ENCODE measurements around the gene C17orf78. TPM values are rescaled to one million over a fixed set of nuclear protein-coding genes. Genes with fewer than 3 reads are reported as not detected.

The C17orf78 gene
- total and polyA plus RNA-seq, 2 of the 13 experiments (the other 11 are each of a cell fraction or from before 2014, with no cell fraction given): not detected

DNA sequence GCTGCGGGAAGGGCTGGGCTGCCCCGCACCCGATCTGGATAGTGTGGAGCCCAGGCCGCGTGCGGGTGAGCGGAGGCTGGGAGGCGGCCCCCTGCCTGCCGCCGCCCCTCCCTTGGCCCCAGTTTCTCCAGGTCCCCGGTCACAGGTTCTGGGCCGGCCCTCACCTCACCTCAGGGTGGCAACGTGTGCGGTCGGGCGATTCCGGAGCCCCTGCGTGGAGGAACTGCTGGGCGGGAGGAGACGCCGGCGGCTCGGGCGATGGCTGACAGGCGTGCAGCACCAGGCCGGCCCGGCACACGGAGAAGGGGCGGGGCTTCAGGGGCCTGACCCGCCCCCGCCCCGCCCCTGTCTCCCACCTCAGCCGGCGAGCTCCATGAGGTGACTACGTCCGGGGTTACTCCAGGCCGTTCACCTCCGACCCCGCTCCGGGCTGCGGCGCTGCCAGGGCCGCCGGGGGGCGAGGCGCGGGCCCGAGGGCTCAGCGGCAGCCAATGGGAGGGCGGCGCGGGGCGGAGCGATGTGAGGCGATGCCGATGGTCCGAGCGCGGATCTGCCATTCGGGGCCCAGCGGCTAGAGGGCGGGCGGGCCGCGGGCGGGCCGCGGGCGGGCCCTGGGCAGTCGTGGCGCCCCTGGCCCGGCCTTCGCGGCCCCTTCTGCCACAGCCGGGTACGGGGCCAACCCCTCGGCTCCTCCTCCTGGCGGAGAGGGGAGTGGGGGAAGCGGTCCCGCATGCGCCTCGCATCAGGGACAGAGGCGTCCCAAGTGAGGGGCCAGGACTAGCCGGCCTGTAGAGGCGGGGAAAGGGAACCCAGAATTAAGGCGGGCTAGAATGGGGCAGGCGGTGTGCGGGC is 16.7 kb upstream of the C17orf78 start (continued):
- TF ChIP-seq KMT2A (CRISPR knock-in tag; IDR thresholded peaks at IDR 0.05) (peak; percentile 76; the same call in 1 of the 2 replicates), SALL2 (CRISPR knock-in tag; IDR thresholded peaks at IDR 0.05) (no peak), NCOA5 (CRISPR knock-in tag; IDR thresholded peaks at IDR 0.05) (no peak), CENPT (CRISPR knock-in tag; IDR thresholded peaks at IDR 0.05; ENCODE audit: low read depth) (0 out of 2 replicates have a peak, but pooled peaks have one; percentile 41), ZFX (CRISPR knock-in tag; IDR thresholded peaks at IDR 0.05; ENCODE audit: low read depth) (peak; percentile 84), ZNF660 (CRISPR knock-in tag; IDR thresholded peaks at IDR 0.05; ENCODE audit: borderline replicate concordance, low read depth) (peak; percentile 52; the same call in 1 of the 2 replicates), SMAD9 (CRISPR knock-in tag; IDR thresholded peaks at IDR 0.05) (no peak), FIP1L1 (IDR thresholded peaks at IDR 0.05; ENCODE audit: borderline replicate concordance, insufficient read depth, low read depth, low read length) (no peak), ZNF460 (CRISPR knock-in tag; IDR thresholded peaks at IDR 0.05; ENCODE audit: borderline replicate concordance) (no peak), ZNF136 (CRISPR knock-in tag; IDR thresholded peaks at IDR 0.05; ENCODE audit: low read depth) (no peak), ZNF768 (CRISPR knock-in tag; IDR thresholded peaks at IDR 0.05) (peak; percentile 69; the same call in 1 of the 2 replicates), ZNF552 (CRISPR knock-in tag; IDR thresholded peaks at IDR 0.05; ENCODE audit: borderline replicate concordance) (peak; percentile 79; the same call in 1 of the 2 replicates), PRMT3 (CRISPR knock-in tag; IDR thresholded peaks at IDR 0.05; ENCODE audit: borderline replicate concordance, low read depth) (no peak)
- TF ChIP-seq, protein P1, sequence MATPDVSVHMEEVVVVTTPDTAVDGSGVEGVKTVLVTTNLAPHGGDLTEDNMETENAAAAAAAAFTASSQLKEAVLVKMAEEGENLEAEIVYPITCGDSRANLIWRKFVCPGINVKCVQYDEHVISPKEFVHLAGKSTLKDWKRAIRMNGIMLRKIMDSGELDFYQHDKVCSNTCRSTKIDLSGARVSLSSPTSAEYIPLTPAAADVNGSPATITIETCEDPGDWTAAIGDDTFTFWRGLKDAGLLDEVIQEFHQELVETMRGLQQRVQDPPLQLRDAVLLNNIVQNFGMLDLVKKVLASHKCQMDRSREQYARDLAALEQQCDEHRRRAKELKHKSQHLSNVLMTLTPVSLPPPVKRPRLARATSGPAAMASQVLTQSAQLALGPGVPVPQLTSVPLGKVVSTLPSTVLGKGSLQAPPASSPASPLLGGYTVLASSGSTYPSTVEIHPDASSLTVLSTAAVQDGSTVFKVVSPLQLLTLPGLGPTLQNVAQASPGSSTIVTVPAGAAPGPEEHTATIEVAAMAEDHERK (CRISPR knock-in tag; IDR thresholded peaks at IDR 0.05; ENCODE audit: low read depth): no peak
- TF ChIP-seq, protein P2, sequence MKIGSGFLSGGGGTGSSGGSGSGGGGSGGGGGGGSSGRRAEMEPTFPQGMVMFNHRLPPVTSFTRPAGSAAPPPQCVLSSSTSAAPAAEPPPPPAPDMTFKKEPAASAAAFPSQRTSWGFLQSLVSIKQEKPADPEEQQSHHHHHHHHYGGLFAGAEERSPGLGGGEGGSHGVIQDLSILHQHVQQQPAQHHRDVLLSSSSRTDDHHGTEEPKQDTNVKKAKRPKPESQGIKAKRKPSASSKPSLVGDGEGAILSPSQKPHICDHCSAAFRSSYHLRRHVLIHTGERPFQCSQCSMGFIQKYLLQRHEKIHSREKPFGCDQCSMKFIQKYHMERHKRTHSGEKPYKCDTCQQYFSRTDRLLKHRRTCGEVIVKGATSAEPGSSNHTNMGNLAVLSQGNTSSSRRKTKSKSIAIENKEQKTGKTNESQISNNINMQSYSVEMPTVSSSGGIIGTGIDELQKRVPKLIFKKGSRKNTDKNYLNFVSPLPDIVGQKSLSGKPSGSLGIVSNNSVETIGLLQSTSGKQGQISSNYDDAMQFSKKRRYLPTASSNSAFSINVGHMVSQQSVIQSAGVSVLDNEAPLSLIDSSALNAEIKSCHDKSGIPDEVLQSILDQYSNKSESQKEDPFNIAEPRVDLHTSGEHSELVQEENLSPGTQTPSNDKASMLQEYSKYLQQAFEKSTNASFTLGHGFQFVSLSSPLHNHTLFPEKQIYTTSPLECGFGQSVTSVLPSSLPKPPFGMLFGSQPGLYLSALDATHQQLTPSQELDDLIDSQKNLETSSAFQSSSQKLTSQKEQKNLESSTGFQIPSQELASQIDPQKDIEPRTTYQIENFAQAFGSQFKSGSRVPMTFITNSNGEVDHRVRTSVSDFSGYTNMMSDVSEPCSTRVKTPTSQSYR (CRISPR knock-in tag; IDR thresholded peaks at IDR 0.05; ENCODE audit: borderline replicate concordance): peak; percentile 33; the same call in 1 of the 2 replicates
- TF ChIP-seq, protein P3, sequence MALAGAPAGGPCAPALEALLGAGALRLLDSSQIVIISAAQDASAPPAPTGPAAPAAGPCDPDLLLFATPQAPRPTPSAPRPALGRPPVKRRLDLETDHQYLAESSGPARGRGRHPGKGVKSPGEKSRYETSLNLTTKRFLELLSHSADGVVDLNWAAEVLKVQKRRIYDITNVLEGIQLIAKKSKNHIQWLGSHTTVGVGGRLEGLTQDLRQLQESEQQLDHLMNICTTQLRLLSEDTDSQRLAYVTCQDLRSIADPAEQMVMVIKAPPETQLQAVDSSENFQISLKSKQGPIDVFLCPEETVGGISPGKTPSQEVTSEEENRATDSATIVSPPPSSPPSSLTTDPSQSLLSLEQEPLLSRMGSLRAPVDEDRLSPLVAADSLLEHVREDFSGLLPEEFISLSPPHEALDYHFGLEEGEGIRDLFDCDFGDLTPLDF (CRISPR knock-in tag; IDR thresholded peaks at IDR 0.05): no peak
- TF ChIP-seq, protein P4, sequence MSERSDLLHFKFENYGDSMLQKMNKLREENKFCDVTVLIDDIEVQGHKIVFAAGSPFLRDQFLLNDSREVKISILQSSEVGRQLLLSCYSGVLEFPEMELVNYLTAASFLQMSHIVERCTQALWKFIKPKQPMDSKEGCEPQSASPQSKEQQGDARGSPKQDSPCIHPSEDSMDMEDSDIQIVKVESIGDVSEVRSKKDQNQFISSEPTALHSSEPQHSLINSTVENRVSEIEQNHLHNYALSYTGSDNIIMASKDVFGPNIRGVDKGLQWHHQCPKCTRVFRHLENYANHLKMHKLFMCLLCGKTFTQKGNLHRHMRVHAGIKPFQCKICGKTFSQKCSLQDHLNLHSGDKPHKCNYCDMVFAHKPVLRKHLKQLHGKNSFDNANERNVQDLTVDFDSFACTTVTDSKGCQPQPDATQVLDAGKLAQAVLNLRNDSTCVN (CRISPR knock-in tag; IDR thresholded peaks at IDR 0.05; ENCODE audit: borderline replicate concordance): peak; percentile 41; the same call in 1 of the 2 replicates
- TF ChIP-seq, protein P5, sequence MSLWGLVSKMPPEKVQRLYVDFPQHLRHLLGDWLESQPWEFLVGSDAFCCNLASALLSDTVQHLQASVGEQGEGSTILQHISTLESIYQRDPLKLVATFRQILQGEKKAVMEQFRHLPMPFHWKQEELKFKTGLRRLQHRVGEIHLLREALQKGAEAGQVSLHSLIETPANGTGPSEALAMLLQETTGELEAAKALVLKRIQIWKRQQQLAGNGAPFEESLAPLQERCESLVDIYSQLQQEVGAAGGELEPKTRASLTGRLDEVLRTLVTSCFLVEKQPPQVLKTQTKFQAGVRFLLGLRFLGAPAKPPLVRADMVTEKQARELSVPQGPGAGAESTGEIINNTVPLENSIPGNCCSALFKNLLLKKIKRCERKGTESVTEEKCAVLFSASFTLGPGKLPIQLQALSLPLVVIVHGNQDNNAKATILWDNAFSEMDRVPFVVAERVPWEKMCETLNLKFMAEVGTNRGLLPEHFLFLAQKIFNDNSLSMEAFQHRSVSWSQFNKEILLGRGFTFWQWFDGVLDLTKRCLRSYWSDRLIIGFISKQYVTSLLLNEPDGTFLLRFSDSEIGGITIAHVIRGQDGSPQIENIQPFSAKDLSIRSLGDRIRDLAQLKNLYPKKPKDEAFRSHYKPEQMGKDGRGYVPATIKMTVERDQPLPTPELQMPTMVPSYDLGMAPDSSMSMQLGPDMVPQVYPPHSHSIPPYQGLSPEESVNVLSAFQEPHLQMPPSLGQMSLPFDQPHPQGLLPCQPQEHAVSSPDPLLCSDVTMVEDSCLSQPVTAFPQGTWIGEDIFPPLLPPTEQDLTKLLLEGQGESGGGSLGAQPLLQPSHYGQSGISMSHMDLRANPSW (CRISPR knock-in tag; IDR thresholded peaks at IDR 0.05; ENCODE audit: borderline replicate concordance): no peak; the same call in 1 of the 2 replicates
